Measurements from ENCODE around the gene SLC10A7. TPM values are rescaled to one million over a fixed set of nuclear protein-coding genes. Genes with fewer than 3 reads are reported as not detected.

SLC10A7 gene
- total and polyA plus RNA-seq, 12 donors: 1.7 to 27.5 (median 13.0) TPM

DNA sequence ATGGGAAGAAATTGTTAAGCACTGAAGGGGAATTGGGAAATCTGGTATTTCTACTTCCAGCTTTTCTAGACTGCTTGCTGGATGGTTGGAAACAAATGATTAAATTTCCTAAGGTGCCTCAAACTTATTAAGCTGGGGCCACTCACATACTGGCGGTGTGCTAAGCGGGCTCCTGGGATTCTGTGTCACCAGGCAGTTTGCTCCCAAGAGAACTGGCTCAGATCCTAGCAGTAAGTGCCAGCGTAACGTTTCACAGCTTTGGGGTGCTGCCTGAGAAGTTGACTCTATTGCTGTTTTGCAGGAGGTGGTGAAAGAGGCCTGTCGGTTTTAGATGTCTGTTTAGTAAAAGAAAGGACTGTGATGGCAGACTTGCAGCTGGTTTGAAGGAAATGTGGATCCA is 314.3 kb downstream of the SLC10A7 start:
- H3K9me3 ChIP-seq (replicated peaks in 1 of 3): no peaks in the 10 kb centered on the region
- TF ChIP-seq, protein P1, sequence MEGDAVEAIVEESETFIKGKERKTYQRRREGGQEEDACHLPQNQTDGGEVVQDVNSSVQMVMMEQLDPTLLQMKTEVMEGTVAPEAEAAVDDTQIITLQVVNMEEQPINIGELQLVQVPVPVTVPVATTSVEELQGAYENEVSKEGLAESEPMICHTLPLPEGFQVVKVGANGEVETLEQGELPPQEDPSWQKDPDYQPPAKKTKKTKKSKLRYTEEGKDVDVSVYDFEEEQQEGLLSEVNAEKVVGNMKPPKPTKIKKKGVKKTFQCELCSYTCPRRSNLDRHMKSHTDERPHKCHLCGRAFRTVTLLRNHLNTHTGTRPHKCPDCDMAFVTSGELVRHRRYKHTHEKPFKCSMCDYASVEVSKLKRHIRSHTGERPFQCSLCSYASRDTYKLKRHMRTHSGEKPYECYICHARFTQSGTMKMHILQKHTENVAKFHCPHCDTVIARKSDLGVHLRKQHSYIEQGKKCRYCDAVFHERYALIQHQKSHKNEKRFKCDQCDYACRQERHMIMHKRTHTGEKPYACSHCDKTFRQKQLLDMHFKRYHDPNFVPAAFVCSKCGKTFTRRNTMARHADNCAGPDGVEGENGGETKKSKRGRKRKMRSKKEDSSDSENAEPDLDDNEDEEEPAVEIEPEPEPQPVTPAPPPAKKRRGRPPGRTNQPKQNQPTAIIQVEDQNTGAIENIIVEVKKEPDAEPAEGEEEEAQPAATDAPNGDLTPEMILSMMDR (IDR thresholded peaks at IDR 0.05): no peak
- no peak for TF ChIP-seq POLR2A (IDR thresholded peaks at IDR 0.05)
- intact Hi-C loops (cut with DNase I): no loop called here

More for the DNA sequence above, 314.3 kb downstream of the SLC10A7 start:
- Histone ChIP-seq H3K27me3 (no peaks in the 10 kb centered on the region), H3K27ac (no peak overlapping the region), H3K4me3 (no peak overlapping the region), H3K36me3 (replicated peaks in 1 of 2) (no peaks in the 10 kb centered on the region), H3K4me1 (replicated peaks in 1 of 2) (no peaks in the 10 kb centered on the region)
- 74 to 85% (median 76%) methylated on average over 5 of the region's 5 CpGs for WGBS, 4 donors
- DNase-seq: no peak

Small RNAs within 50 kb of the gene (microRNA-seq; reads per million reads assigned to microRNA genes)
- gene MIR7849: 0 reads per million in 3 donors

Small RNAs within 50 kb of the gene (small RNA-seq; reads per million reads assigned to genes)
- gene MIR7849: 0 to 0.12 reads per million in 2 donors

Other genes with a start within 250 kb of the SLC10A7 start
- gene POU4F2, start 117.0 kb upstream of the SLC10A7 start, total RNA-seq: not detected
- not detected for gene POU4F2, start 117.0 kb upstream of the SLC10A7 start, polyA plus RNA-seq

Data from adrenal gland (tissue), 12 donors.